Mucosa of stomach (tissue), 1 donor: ENCODE data around the gene ZNF385D.

ENCODE experiments used
- H3K27me3 ChIP-seq: one replicate; pipeline ENCODE4 v1.7.0; 2013; ENCODE audit warnings: mild to moderate bottlenecking, low read length; ENCODE audit not compliant: control insufficient read depth, insufficient read depth
- H3K36me3 ChIP-seq: one replicate; pipeline ENCODE4 v1.7.0; 2013; ENCODE audit warnings: low read length; ENCODE audit not compliant: control insufficient read depth, insufficient read depth
- H3K4me1 ChIP-seq: one replicate; pipeline ENCODE4 v1.7.0; 2013; ENCODE audit warnings: mild to moderate bottlenecking, low read length; ENCODE audit not compliant: control insufficient read depth, insufficient read depth
- H3K4me3 ChIP-seq: one replicate; pipeline ENCODE4 v1.7.0; 2013; ENCODE audit warnings: low read length
- H3K9ac ChIP-seq: one replicate; pipeline ENCODE4 v1.7.0; 2013; ENCODE audit warnings: mild to moderate bottlenecking, low read length, moderate library complexity
- H3K9me3 ChIP-seq: one replicate; pipeline ENCODE4 v1.7.0; 2013; ENCODE audit warnings: mild to moderate bottlenecking, low read length, moderate library complexity; ENCODE audit not compliant: control insufficient read depth
- donor health status: Pancreatic carcinoma.

The ZNF385D gene

DNA sequence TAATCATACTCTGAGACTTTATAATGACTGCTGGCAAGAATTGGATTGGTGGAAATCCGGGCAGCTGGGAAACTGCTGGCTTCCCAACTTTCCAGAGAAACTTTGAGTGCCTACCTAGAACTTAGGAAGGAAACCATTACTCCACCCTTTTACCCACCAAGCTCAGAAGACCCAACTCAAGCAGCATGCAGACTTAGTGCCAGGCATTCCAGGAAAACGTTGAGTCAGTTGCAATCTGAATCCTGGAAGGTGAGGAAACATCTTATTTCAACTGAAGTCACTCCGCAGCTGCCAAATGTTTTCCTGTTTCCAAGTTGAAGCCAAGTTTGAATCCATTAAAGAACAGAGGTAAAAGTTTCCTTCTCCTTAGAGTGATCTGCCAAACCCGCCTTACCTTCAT lies 126.5 kb downstream of the ZNF385D start:
- no peaks in the 10 kb centered on the region for H3K9me3 ChIP-seq
- H3K36me3 ChIP-seq: no peaks in the 10 kb centered on the region
- no peak overlapping the region for H3K4me3 ChIP-seq
- H3K27me3 ChIP-seq: no peaks in the 10 kb centered on the region
- peaks cover 4% of the 10 kb centered on the region for H3K4me1 ChIP-seq
- H3K9ac ChIP-seq: no peak overlapping the region

DNA sequence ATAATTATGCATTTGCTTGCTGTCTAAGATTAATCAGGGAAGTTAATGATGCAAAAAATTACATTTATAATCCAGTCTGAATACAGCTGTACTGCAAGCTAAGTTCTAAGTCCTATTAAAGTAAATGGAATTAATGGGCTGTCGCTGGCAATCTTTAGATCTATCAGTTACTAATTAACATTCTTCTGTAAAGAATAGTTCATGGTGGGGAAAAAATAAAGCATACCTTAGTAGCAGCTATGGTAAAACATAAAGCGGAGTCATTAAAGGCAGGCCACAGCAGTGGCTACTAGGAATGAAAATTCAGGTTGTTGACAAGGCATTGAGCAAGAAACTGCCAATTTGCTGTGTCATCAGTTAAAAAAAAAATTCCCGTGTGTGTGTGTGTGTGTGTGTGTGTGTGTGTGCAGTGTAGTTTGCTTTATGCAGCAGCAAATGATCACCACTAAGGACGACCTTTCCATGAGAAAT lies 129.8 kb downstream of the ZNF385D start:
- Histone ChIP-seq H3K36me3 (no peaks in the 10 kb centered on the region), H3K4me3 (peak overlapping the region; percentile 49), H3K9me3 (no peaks in the 10 kb centered on the region), H3K27me3 (no peaks in the 10 kb centered on the region), H3K4me1 (peaks cover 4% of the 10 kb centered on the region), H3K9ac (no peak overlapping the region)

DNA sequence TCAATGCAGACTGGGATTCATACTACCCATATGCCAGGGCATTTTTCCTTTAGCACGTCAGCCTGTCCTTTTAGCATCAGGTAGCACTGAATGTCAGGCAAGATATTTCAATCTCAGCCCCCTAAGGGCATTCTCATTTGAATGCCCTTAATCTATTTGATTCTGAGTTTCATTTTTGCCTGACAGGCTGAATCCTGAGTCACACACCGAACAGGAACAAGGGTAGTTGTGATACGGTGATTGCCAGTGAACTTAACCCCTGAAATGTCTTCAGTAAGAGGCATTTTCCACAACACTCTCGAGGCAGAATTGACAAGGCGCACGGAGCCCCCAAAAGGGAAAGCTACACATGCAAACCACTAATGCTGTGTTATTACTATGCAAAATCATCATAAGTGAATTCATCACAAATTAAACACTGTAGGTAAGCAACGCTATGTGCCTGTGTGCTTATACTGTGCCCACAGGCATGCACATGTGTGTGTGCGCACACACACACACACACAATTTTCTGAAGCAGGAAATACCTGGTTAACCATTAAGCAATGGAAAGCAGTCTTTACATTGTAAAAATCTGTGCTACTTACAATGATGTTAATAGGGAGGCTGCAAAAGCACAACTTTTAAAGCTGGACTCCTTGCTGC lies 130.4 kb downstream of the ZNF385D start:
- Histone ChIP-seq H3K4me1 (peaks cover 4% of the 10 kb centered on the region), H3K9me3 (no peaks in the 10 kb centered on the region), H3K27me3 (no peaks in the 10 kb centered on the region), H3K36me3 (no peaks in the 10 kb centered on the region), H3K4me3 (peak overlapping the region; percentile 49), H3K9ac (no peak overlapping the region)

DNA sequence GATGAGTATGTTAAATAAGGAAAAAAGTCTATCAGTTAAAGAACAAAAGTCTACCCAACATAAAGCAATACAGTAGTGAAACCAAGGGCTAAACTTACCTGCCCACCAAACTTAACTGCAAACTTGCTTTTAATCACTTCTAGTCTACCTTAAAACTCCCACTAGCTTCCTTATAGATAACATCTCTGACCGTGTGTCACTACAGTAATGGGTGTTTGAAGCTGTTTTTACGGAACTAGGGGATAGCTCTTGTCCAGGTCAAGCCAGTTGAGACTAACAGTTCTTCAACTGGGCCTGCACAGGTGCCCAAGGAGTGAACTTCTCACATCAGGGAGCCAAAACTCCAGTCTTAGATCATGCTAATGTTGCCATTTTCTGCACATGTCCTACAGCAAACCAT lies 132.3 kb downstream of the ZNF385D start:
- Histone ChIP-seq H3K9ac (no peak overlapping the region), H3K4me1 (peaks cover 4% of the 10 kb centered on the region), H3K36me3 (no peaks in the 10 kb centered on the region), H3K27me3 (no peaks in the 10 kb centered on the region), H3K4me3 (no peak overlapping the region), H3K9me3 (no peaks in the 10 kb centered on the region)

DNA sequence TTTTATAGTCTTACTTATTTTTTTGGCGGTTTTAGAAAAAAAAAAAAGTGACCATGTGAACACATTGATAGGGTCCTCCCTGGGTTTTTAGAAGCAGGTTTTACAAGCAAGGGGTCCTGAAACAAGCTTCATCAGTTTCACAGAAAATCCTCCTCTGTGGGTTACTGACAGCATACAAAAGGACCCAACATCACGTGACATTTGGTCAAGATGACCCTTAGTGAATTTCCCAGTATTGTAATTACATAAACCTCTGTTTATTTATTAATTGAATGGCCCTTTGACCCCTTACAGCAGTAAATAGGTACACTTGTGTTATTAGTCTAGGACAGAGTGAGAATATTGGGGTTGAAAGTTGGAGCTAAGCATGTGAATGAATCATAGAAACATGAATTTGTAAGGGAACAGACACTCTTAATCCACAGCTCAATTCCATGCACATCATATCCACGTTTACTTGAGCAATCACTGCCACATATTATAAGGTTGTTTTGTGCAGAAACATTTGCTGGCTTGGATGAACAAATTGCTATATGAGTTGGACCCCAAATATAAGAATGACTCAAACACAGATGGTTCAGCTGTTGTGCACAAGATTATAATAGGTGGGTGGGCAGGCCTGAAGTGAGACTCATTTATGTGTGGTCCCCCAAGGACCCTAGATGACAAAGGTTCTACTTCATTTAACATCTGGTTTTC lies 137.5 kb downstream of the ZNF385D start:
- H3K9me3 ChIP-seq: no peaks in the 10 kb centered on the region
- H3K9ac ChIP-seq: no peak overlapping the region
- H3K4me1 ChIP-seq: no peaks in the 10 kb centered on the region
- no peaks in the 10 kb centered on the region for H3K27me3 ChIP-seq
- H3K4me3 ChIP-seq: no peak overlapping the region
- no peaks in the 10 kb centered on the region for H3K36me3 ChIP-seq

DNA sequence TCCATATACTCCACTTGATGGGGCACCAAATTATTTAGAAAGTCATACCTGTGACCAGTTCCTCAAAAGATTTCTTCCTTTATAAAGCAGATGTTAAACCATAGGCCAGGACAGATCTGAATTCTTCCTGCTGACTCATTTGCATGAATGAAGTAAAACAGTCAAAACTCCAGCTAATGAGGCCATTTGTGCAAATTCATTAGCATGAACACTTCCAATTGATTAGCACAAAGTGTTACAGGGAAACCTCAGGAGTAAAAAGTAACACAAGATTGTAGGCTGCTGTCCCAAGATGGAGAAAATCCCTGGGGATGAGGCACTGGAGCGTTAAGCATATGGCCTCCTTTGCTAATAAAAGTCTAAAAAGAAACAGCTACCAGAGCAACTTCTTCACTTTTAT lies 149.8 kb downstream of the ZNF385D start:
- Histone ChIP-seq H3K9me3 (no peaks in the 10 kb centered on the region), H3K36me3 (no peaks in the 10 kb centered on the region), H3K27me3 (no peaks in the 10 kb centered on the region), H3K4me3 (no peak overlapping the region), H3K4me1 (no peaks in the 10 kb centered on the region), H3K9ac (no peak overlapping the region)

DNA sequence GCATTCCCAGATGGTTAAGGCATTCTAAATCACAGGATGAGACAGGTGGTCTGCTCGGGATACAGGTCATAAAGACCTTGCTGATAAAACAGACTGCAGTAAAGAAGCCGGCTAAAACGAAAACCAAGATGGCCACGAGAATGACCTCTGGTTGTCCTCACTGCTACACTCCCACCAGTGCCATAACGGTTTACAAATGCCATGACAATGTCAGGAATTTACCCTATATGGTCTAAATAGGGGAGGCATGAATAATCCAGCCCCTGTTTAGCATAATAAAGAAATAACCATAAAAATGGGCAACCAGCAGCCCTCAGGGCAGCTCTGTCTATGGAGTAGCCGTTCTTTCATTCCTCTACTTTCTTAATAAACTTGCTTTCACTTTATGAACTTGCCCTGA lies 151.1 kb downstream of the ZNF385D start:
- H3K9ac ChIP-seq: no peak overlapping the region
- no peaks in the 10 kb centered on the region for H3K9me3 ChIP-seq
- H3K27me3 ChIP-seq: no peaks in the 10 kb centered on the region
- no peaks in the 10 kb centered on the region for H3K36me3 ChIP-seq
- H3K4me1 ChIP-seq: no peaks in the 10 kb centered on the region
- H3K4me3 ChIP-seq: no peak overlapping the region

DNA sequence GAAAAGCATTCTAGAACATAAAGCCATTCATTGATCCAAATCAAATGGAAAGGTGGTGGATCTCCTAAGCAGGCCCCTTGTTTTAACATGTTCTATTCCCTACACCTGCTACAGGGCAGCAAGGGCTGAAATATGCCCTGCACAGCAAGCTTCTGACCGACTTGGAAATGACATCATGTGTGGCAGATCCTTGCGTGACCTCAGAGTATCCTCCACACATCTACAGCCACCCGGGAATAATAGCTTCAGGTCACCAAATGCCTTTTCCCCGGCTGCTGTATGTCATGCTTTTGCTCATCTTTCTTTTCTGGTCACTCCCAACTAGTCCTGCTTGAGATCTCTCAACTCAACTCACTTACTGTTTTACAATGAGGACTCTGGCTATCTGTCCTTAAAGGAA lies 158.2 kb downstream of the ZNF385D start:
- Histone ChIP-seq H3K4me3 (no peak overlapping the region), H3K36me3 (no peaks in the 10 kb centered on the region), H3K9ac (no peak overlapping the region), H3K4me1 (no peaks in the 10 kb centered on the region), H3K9me3 (no peaks in the 10 kb centered on the region), H3K27me3 (no peaks in the 10 kb centered on the region)

DNA sequence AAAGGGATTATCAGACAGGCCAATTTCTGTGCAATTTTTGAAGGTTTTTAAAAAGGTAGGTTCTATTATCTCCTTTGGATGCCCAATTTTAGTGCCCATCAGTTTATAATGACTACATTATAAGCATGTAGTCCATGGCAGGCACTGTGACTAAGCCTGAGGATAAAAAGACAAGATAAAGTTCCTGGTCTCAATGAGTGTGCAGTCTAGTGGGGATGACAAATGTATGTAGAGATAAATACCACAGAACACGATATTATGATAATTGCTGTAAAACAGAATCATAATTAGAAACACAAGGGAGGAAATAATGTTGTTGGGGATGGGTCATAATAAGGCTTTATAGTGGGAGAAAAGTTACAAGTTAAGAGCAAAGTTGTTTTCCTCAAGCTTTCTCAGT lies 163.1 kb downstream of the ZNF385D start:
- Histone ChIP-seq H3K4me3 (no peak overlapping the region), H3K27me3 (no peaks in the 10 kb centered on the region), H3K4me1 (no peaks in the 10 kb centered on the region)

DNA sequence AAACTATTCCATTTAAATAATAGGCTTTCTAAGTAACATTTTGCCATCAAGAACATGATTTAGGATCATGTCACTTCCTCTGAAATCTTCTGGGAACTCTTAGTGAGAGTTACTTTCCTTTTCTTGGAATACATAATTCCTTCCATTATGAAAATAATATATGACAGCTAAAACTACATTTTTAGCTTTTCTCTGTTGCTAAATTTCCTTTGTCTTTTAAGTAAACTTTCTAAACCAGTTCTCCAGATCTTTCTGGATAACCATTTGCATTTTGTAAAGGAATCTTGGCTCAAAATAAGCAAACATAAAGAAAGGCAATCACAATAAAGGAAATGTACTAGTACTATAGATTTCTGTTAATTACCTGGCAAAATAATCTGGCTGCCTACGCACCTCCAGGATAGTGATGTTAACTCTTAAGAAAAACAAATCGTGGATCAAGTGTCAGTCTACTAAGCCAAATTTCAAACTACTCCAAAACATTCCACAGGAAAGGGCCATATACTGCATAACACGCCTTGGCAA lies 165.7 kb downstream of the ZNF385D start:
- H3K9ac ChIP-seq: no peak overlapping the region
- H3K9me3 ChIP-seq: no peaks in the 10 kb centered on the region
- H3K4me3 ChIP-seq: no peak overlapping the region
- H3K36me3 ChIP-seq: no peaks in the 10 kb centered on the region
- H3K27me3 ChIP-seq: no peaks in the 10 kb centered on the region
- no peaks in the 10 kb centered on the region for H3K4me1 ChIP-seq

More for the DNA sequence above, 163.1 kb downstream of the ZNF385D start:
- Histone ChIP-seq H3K9ac (no peak overlapping the region), H3K9me3 (no peaks in the 10 kb centered on the region), H3K36me3 (no peaks in the 10 kb centered on the region)

DNA sequence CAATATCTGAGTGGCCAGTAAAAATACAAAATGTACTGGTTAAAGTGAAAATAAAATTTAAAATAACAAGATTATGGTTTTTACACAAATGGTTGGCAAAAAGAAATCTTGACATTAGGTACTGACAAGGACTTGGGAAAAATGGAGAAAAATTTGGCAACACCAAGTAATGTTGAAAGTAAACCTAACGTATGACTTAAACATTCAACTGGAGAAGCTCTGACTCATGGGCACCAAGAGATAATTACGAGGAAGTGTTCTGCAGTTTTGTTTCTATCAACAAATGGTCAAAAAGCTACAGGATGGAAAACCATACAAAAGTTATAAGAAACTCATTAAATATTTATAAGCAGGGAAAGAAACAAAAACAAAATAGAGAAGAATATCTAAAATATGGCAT lies 177.7 kb downstream of the ZNF385D start:
- H3K36me3 ChIP-seq: no peaks in the 10 kb centered on the region
- no peaks in the 10 kb centered on the region for H3K27me3 ChIP-seq
- H3K4me1 ChIP-seq: no peaks in the 10 kb centered on the region
- no peak overlapping the region for H3K4me3 ChIP-seq
- H3K9ac ChIP-seq: no peak overlapping the region
- no peaks in the 10 kb centered on the region for H3K9me3 ChIP-seq

DNA sequence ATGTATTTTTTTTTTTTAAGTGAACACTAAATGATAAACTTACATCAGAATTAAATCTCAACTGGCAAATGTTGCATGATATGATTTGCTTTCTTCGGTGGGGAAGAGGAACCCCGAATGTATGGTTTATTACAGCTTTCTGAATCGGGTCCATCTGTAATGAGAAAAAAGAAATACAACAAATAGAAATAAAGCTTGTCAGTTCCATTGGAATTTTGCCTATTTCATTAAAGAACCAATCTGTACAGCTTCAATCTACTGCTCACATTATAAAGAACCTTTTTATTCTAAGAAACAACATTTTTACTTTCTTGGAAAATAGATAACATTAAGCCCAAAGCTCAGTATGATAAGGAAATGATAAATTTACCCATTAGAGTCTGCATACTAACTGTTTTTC lies 186.5 kb downstream of the ZNF385D start:
- H3K9ac ChIP-seq: no peak overlapping the region
- H3K9me3 ChIP-seq: no peaks in the 10 kb centered on the region
- H3K4me1 ChIP-seq: no peaks in the 10 kb centered on the region
- H3K36me3 ChIP-seq: no peaks in the 10 kb centered on the region
- no peaks in the 10 kb centered on the region for H3K27me3 ChIP-seq
- no peak overlapping the region for H3K4me3 ChIP-seq
